Hepatocyte (in vitro differentiated cells): ENCODE results near the gene SIK3. TPM values are rescaled to one million over a fixed set of nuclear protein-coding genes. Genes with fewer than 3 reads are reported as not detected.

Source experiments
- DNase-seq: peaks from one replicate; pipeline ENCODE4 v3.0.0-alpha.2; 2016; ENCODE audit warnings: low spot score
- H2AFZ ChIP-seq: fragments of 200-600 bp; sonication (generic); 2 replicates; pipeline ENCODE4 v1.6.0; 2016; ENCODE audit warnings: antibody characterized with exemption, mild to moderate bottlenecking
- H3K27ac ChIP-seq: fragments of 200-600 bp; sonication (generic); 2 replicates; pipeline ENCODE4 v1.5.1; 2016; ENCODE audit warnings: mild to moderate bottlenecking
- H3K27me3 ChIP-seq: fragments of 200-600 bp; sonication (generic); 2 replicates; pipeline ENCODE4 v1.6.1; 2016
- H3K36me3 ChIP-seq: fragments of 200-600 bp; sonication (generic); replicated peaks from 2 replicates; pipeline ENCODE4 v1.5.1; 2016; ENCODE audit warnings: low read depth; ENCODE audit not compliant: insufficient read depth
- H3K4me1 ChIP-seq: fragments of 200-600 bp; sonication (generic); 2 replicates; pipeline ENCODE4 v1.5.1; 2016; ENCODE audit warnings: mild to moderate bottlenecking, moderate library complexity; ENCODE audit not compliant: insufficient read depth
- H3K4me2 ChIP-seq: fragments of 200-600 bp; sonication (generic); 2 replicates; pipeline ENCODE4 v1.6.0; 2016
- H3K4me3 ChIP-seq: fragments of 200-600 bp; sonication (generic); 2 replicates; pipeline ENCODE4 v1.5.1; 2016; ENCODE audit warnings: mild to moderate bottlenecking
- H3K79me2 ChIP-seq: fragments of 200-600 bp; sonication (generic); 2 replicates; pipeline ENCODE4 v1.6.0; 2017; ENCODE audit warnings: mild to moderate bottlenecking
- H3K9me2 ChIP-seq: fragments of 200-600 bp; sonication (generic); replicated peaks from 2 replicates; pipeline ENCODE4 v1.6.0; 2017; ENCODE audit warnings: mild to moderate bottlenecking; ENCODE audit not compliant: insufficient read depth
- H3K9me3 ChIP-seq: fragments of 200-600 bp; sonication (generic); 2 replicates; pipeline ENCODE4 v1.5.1; 2016; ENCODE audit warnings: low read depth, mild to moderate bottlenecking
- H4K20me1 ChIP-seq: fragments of 200-600 bp; sonication (generic); 2 replicates; pipeline ENCODE4 v1.6.0; 2016; ENCODE audit warnings: mild to moderate bottlenecking; ENCODE audit not compliant: insufficient read depth, poor library complexity, severe bottlenecking
- EZH2 ChIP-seq: fragments of 200-600 bp; sonication (generic); IDR thresholded peaks from 2 replicates; pipeline ENCODE4 v1.6.1; 2016; ENCODE audit warnings: antibody characterized with exemption, mild to moderate bottlenecking, borderline replicate concordance
- EZH2phosphoT487 ChIP-seq: fragments of 200-600 bp; sonication (generic); IDR thresholded peaks from one replicate; pipeline ENCODE4 v1.6.1; 2018; ENCODE audit warnings: antibody characterized with exemption, mild to moderate bottlenecking, low read depth, moderate library complexity; ENCODE audit not compliant: unreplicated experiment, severe bottlenecking
- WGBS: methylation state at CpG from one replicate; pipeline ENCODE4 v1.1.6; 2016; ENCODE audit warnings: low lambda C conversion rate; ENCODE audit errors: missing lambda C conversion rate; 5-methylcytosine and 5-hydroxymethylcytosine counted together
- polyA plus RNA-seq: library from polyadenylated mRNA; unstranded; fragments of >200 nt; fragmentation: Nextera tagmentation; extraction: Ambion mirVana; gene quantifications from 2 replicates; pipeline ENCODE4 v1.2.1, GENCODE V29; 2016
- total RNA-seq: library from RNA; depleted of rRNA; stranded (reverse); fragments of >200 nt; gene quantifications from 2 replicates; pipeline ENCODE4 v1.2.3, GENCODE V29; 2014
- TF ChIP-seq, protein P1 (sequence below): fragments of 200-600 bp; sonication (generic); IDR thresholded peaks from 2 replicates; pipeline ENCODE4 v1.5.1; 2016; ENCODE audit warnings: antibody characterized with exemption, mild to moderate bottlenecking; ENCODE audit not compliant: poor library complexity

SIK3 gene
- total and polyA plus RNA-seq, 2 experiments from 2014 or later, result 15.8 to 17.7 TPM

DNA sequence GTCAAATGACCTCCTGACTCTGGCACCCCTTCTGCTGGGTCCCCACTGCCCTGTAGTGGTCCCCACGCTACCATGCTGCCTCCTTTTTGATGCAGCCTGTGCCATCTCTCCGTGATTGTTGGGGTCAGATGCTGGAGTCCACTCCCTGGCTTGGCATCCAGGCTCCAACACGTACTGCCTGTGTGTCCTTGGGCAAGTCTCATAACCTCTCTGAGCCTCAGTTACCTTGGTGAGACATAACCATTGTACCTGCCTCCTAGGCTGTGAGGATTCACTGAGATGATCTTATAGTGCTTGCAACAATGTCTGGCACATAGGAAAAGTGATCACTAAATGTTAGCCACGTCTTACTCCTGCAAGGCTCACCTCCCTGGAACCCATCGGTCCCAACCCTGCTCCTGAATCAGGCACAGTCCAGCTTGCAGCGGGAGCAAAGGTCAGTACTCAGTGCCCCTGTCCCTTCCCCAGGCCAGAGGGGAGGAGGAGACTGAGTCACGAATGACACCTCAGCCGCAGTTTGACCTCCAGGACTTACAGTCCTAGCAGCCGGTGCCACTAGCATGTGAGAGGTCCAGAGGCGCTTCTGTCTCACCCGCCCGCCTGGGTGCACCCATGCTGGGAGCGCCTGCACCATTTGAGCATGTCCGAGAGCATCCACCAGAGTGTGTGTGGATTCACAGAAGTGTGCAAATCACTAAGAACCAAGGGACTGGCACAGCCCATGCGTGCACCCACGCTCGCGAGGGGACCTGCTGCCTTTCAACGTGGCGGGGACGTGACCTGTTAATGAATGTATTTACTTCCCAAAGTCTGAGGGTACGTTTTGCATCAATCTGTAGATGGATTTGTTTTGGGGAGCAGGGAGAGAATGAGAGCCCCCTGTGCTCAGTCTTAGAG is 272.1 kb downstream of the SIK3 start:
- Histone ChIP-seq H3K9me3 (no peaks in the 10 kb centered on the region), H3K79me2 (no peaks in the 10 kb centered on the region), H3K36me3 (no peaks in the 10 kb centered on the region), H4K20me1 (no peaks in the 10 kb centered on the region), H3K4me2 (no peak overlapping the region), H3K4me1 (peaks cover 42% of the 10 kb centered on the region), H3K9me2 (no peaks in the 10 kb centered on the region), H2AFZ (no peak overlapping the region), H3K27me3 (no peaks in the 10 kb centered on the region), H3K4me3 (no peak overlapping the region), H3K27ac (peak overlapping the region; percentile 95)
- TF ChIP-seq, protein P1, sequence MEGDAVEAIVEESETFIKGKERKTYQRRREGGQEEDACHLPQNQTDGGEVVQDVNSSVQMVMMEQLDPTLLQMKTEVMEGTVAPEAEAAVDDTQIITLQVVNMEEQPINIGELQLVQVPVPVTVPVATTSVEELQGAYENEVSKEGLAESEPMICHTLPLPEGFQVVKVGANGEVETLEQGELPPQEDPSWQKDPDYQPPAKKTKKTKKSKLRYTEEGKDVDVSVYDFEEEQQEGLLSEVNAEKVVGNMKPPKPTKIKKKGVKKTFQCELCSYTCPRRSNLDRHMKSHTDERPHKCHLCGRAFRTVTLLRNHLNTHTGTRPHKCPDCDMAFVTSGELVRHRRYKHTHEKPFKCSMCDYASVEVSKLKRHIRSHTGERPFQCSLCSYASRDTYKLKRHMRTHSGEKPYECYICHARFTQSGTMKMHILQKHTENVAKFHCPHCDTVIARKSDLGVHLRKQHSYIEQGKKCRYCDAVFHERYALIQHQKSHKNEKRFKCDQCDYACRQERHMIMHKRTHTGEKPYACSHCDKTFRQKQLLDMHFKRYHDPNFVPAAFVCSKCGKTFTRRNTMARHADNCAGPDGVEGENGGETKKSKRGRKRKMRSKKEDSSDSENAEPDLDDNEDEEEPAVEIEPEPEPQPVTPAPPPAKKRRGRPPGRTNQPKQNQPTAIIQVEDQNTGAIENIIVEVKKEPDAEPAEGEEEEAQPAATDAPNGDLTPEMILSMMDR, result no peak
- TF ChIP-seq EZH2, result no peak
- no peak for TF ChIP-seq EZH2phosphoT487
- no peak for DNase-seq
- 75% methylated on average over 22 of the region's 22 CpGs for WGBS

DNA sequence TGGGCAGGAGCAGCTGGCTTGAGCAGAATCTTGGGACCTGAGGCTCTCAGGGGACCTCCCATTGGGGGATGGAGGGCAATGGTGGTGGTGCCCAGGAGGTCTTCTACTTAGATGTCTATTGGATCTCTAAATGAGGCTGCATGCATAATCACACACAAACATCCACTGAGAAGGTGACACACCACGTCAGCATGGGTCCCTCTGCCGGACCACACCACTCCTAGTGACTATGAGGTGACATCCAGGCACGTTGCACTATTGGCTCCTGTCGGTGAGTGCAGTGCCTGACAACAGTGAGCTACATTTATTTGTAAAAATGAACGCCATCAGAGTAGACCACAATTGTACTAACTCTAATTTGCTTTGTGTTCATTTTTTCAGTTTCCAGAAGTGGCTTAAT is 272.8 kb downstream of the SIK3 start:
- Histone ChIP-seq H4K20me1 (no peaks in the 10 kb centered on the region), H3K9me3 (no peaks in the 10 kb centered on the region), H3K36me3 (no peaks in the 10 kb centered on the region), H3K9me2 (no peaks in the 10 kb centered on the region), H2AFZ (no peak overlapping the region), H3K27me3 (no peaks in the 10 kb centered on the region), H3K79me2 (no peaks in the 10 kb centered on the region), H3K4me2 (no peak overlapping the region), H3K4me1 (peaks cover 42% of the 10 kb centered on the region), H3K27ac (no peak overlapping the region), H3K4me3 (no peak overlapping the region)
- 79% methylated on average over 5 of the region's 5 CpGs for WGBS
- no peak for DNase-seq
- TF ChIP-seq EZH2 (no peak), EZH2phosphoT487 (no peak)
- TF ChIP-seq, protein P1, result no peak

DNA sequence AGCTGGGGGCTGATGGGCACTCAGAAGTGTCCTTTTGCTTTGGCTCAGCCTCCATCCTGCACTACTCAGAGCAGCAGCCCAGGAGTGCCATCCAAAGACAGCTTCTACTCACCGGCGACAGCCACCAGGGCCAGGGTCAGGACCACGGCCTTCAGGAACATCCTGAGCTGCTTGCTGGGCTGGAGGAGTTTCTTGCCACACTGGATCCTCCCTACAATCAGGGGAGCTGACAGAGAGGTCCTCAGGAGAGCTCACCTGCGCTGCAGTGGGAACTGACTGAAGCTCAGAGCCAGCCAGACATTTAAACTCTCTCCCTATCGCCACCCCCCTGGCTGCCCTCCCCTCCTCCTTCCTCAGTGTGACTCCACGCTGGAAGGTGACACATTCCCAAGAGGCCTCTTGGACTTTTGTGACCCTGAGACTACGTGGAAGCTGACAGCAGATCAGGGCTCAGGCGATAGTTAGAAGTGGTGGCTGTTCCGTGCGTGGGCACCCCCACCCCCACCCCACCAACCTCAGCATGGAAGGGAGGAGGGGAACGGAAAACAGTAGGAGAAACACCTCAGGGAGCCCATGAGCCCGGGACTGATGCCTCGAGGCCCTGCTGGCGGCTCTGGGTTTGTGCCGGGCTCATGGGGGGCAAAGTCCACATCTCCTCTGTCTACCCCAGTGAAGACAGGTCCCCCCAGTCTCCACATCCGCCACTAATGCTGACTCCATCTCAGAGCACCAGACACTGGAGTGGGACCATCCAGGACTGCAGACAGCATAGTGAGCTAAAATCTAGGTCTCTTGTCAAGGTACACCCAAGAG is 275.0 kb downstream of the SIK3 start, which contains the start of gene APOA4:
Gene APOA4, minus strand, starts transcription at position 274 of the 813 bp plus-strand sequence. Its CDS starts 113 bp downstream, at position 161.
- WGBS, result 62% methylated on average over 16 of the region's 16 CpGs
- Histone ChIP-seq H3K79me2 (no peaks in the 10 kb centered on the region), H4K20me1 (no peaks in the 10 kb centered on the region), H3K27ac (peak within 1 kb of the TSS; percentile 68), H3K9me2 (no peaks in the 10 kb centered on the region), H3K36me3 (no peaks in the 10 kb centered on the region), H3K4me1 (peaks cover 22% of the 10 kb centered on the region), H3K27me3 (no peaks in the 10 kb centered on the region), H3K9me3 (no peaks in the 10 kb centered on the region), H3K4me3 (no peak within 1 kb of the TSS), H3K4me2 (peak within 1 kb of the TSS; percentile 33), H2AFZ (peak within 1 kb of the TSS; percentile 26)
- no peak for DNase-seq
- TF ChIP-seq EZH2, result no peak

DNA sequence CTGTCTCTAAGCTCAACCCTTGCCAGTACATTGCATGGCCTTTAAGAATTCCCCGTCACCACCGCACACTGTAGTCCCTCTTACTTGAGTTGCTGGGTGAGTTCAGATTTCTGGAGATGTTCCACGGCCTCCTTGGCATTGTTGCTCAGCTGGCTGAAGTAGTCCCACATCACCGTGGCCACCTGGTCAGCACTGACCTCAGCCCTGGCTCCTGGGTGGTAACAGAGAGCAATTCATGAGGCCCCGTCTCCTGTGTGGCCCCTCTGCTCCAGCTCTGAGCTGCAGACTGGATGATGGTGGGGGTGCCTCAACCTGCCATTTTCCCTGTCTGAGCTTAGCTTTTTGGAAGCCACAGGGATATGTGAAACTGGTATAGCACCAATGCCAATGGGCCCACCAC is 275.7 kb downstream of the SIK3 start:
- Histone ChIP-seq H3K79me2 (no peaks in the 10 kb centered on the region), H3K9me3 (no peaks in the 10 kb centered on the region), H3K9me2 (no peaks in the 10 kb centered on the region), H3K27ac (peak overlapping the region; percentile 68), H3K4me2 (peak overlapping the region; percentile 33), H3K4me3 (no peak overlapping the region), H3K27me3 (no peaks in the 10 kb centered on the region), H2AFZ (no peak overlapping the region), H3K36me3 (no peaks in the 10 kb centered on the region), H4K20me1 (no peaks in the 10 kb centered on the region), H3K4me1 (peaks cover 18% of the 10 kb centered on the region)
- WGBS, result 77% methylated on average over 5 of the region's 5 CpGs
- TF ChIP-seq, protein P1, result no peak
- TF ChIP-seq EZH2phosphoT487 (no peak), EZH2 (no peak)
- DNase-seq, result no peak
